Muscle of arm (tissue), 14 donors: ENCODE data around the gene AMER1. TPM values are rescaled to one million over a fixed set of nuclear protein-coding genes. Genes with fewer than 3 reads are reported as not detected.
"Not testable (repeated sequence)": the region's sequence is repeated elsewhere in the genome, so short reads cannot be mapped to it uniquely, and the experiment has no call there.

Source experiments
- DNase-seq: peaks from one replicate; pipeline ENCODE4 v3.0.0-alpha.2; 2013
- long read RNA-seq, 11 donors: transcript quantifications; one replicate each; lab custom pipeline, GENCODE V29; 2026
- polyA plus RNA-seq, 12 donors: library from polyadenylated mRNA; unstranded; fragments of 120-200 nt; gene quantifications; one replicate each; pipeline ENCODE4 v1.2.1, GENCODE V29; 2013; ENCODE audit not compliant: insufficient read length in 12 of 12

Gene AMER1
- polyA plus RNA-seq, result 1 to 10 TPM in 11 of 12 donors, not detected in 1; 5.8 to 7.6 (median 6.3) TPM
- long read RNA-seq, donor 1, full-length matches to known transcripts, result 1 of 1 reads
- long read RNA-seq, donor 1, partial matches to known transcripts, result 0 of 1 reads
- long read RNA-seq, donor 1, other reads (novel, unspliced or antisense), result 0 of 1 reads
- long read RNA-seq, donor 2, full-length matches to known transcripts, result 2 of 2 reads
- long read RNA-seq, donor 2, partial matches to known transcripts, result 0 of 2 reads
- long read RNA-seq, donor 2, other reads (novel, unspliced or antisense), result 0 of 2 reads
- long read RNA-seq, donor 3, result 0 reads
- long read RNA-seq, donor 4, full-length matches to known transcripts, result 1 of 1 reads
- long read RNA-seq, donor 4, partial matches to known transcripts, result 0 of 1 reads
- long read RNA-seq, donor 4, other reads (novel, unspliced or antisense), result 0 of 1 reads
- long read RNA-seq, donor 5, full-length matches to known transcripts, result 4 of 4 reads
- long read RNA-seq, donor 5, partial matches to known transcripts, result 0 of 4 reads
- long read RNA-seq, donor 5, other reads (novel, unspliced or antisense), result 0 of 4 reads
- long read RNA-seq, donor 6, full-length matches to known transcripts, result 1 of 1 reads
- long read RNA-seq, donor 6, partial matches to known transcripts, result 0 of 1 reads
- long read RNA-seq, donor 6, other reads (novel, unspliced or antisense), result 0 of 1 reads
- long read RNA-seq, donor 7, result 0 reads
- long read RNA-seq, donor 8, full-length matches to known transcripts, result 2 of 2 reads
- long read RNA-seq, donor 8, partial matches to known transcripts, result 0 of 2 reads
- long read RNA-seq, donor 8, other reads (novel, unspliced or antisense), result 0 of 2 reads
- long read RNA-seq, donor 9, full-length matches to known transcripts, result 3 of 3 reads
- long read RNA-seq, donor 9, partial matches to known transcripts, result 0 of 3 reads
- long read RNA-seq, donor 9, other reads (novel, unspliced or antisense), result 0 of 3 reads
- long read RNA-seq, donor 10, full-length matches to known transcripts, result 3 of 3 reads
- long read RNA-seq, donor 10, partial matches to known transcripts, result 0 of 3 reads
- long read RNA-seq, donor 10, other reads (novel, unspliced or antisense), result 0 of 3 reads
- long read RNA-seq, donor 11, full-length matches to known transcripts, result 1 of 1 reads
- long read RNA-seq, donor 11, partial matches to known transcripts, result 0 of 1 reads
- long read RNA-seq, donor 11, other reads (novel, unspliced or antisense), result 0 of 1 reads

DNA sequence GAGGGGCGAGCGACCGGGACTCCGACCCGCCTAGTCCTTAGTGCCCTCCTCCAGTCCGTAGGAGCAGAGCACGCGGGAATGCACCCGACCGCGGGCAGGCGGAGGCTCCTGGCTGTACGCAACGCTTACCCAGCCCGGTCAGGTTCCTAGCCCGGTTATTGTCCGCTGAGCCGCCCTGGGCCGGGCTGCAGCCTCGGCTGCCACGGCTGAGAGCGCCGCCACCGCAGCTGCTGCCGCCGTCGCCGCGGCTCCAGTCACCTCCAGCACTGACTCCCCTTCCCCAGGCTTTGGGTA is at the start of gene AMER1:
AMER1 (minus strand) TSS at position 268 of the 294 bp plus-strand sequence. CDS start 12,422 bp downstream, outside the sequence.
- no peak for DNase-seq

DNA sequence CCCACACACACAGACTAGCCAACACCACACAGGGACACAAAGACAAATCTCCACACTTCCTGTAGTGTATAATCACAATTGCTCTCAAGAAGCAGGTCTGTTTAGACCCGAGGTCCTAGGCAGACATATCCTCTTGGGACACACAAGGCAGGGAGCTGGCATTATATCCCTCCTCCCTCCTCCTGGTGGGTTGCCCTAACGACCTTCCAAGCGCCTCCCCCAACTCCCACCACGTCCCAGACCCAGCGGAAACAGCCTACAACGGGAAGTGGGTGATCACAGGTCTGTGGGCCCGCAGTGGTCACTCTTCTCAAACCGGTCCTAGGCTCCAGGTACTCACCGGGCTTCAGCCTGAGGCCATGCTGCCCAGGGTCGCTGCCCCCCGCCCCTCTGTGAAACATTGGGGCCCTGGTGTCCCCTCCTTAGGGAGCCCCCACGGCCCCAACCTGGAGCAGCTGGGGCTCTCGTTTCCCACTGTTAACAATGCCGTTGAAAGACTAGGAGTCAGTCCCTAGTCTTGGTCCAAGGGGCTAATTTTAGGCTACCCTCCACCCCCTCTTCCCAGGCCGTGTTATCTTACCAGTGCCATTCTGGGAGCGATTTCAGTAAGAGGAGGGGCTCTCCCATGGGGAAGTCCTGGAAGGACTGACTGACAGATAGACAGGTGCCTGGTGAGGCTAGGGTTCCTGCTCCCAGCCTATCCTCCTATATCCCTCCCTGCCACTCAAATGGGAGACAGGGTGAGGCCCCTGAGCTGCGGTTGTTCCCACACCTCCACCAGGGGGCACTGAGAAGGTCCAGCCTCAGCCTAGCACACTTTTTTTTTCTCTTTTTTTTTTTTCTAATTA is 24.8 kb upstream of the AMER1 start, which contains the start of gene ASB12:
ASB12 (minus strand) TSS at position 485 of the 848 bp plus-strand sequence. CDS start 4,957 bp downstream, outside the sequence.
- no peak for DNase-seq

DNA sequence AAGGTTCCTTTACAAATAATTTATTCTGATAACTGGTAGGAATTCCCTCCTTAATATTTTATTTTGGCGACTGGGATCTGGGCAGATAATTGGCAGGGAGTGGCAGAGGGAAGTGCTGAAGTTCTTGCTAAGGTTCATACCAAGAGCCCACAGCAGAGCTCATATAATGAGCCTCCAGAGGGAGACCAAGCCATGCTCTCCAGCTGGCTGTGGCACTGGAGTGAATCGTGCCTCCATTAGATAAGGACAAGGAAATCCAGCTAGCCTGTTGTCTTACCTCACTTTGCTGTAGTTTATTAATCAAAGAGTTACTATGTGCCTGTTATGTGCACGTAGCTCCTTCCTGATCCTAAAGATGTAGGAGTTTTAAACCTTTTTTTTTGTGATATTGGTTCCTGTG is 23.6 kb upstream of the AMER1 start:
- no peak for DNase-seq

DNA sequence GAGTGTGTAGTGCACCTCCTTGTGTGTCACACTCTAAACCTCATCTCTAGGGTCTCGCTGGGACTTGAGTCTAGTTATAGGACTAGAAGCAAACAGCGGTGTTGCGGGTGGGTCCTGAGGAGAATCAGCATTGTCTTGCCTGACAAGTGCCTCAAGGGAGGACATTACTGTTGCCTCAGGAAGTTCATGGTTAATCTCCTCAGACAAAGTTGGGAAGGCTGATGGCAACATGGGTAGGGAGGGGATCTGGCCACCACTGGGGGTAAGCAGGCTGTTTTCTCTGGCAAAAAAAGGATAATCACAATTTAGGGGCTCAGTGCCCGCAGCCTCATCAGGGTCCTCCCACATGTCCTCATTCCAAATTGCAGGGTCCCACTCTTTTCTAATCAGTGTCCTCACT is 12.5 kb upstream of the AMER1 start:
- DNase-seq, result no peak

DNA sequence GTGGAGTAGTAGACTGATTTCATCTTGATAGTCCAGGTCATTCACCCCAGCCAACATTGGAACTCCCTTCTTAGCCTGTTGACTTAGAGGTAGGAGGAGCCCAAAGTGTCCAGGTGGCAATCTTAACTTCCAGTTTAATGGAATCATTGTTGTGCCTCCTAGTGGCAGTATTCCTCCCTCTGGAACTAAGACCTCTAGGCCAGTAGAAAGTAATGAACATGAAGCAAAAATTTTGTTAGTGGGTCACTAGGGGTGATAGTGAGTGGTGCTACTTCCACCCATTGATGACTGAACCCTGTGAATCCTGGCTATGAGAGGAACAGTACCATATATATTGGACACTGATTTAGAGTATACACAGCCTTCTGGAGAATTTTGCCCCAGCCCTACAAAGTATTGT is 8.5 kb upstream of the AMER1 start:
- DNase-seq, result not testable (repeated sequence)

DNA sequence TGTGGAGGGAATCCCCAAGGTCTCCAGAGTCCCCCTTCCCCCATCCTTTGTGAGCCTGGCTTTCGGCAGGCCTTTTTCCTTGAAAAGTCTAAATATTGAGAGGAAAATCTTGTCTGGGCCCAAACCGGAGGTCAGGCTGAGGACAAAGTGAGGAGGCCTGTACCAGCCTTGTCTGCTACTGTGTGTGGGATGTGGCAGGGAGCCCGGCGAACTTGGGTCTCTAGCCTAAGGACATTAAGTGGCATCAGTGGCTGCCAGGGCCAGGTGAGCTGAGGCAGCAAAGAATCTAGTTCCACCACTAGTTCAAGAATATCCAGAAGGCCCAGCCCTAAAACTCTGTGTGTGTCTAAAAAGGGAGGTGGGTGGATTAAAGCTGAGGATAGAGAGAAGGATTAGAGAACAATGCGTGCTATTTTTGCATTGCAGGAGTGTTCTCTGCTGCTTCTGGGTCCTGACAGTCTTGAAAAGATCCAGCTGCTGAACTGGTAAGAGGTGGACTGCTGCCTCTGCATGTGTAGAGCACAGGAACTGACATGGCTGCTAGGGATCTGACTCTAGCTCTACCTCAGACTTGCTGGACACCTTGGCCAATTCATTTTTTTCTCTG is 1.2 kb upstream of the AMER1 start:
- DNase-seq, result no peak

DNA sequence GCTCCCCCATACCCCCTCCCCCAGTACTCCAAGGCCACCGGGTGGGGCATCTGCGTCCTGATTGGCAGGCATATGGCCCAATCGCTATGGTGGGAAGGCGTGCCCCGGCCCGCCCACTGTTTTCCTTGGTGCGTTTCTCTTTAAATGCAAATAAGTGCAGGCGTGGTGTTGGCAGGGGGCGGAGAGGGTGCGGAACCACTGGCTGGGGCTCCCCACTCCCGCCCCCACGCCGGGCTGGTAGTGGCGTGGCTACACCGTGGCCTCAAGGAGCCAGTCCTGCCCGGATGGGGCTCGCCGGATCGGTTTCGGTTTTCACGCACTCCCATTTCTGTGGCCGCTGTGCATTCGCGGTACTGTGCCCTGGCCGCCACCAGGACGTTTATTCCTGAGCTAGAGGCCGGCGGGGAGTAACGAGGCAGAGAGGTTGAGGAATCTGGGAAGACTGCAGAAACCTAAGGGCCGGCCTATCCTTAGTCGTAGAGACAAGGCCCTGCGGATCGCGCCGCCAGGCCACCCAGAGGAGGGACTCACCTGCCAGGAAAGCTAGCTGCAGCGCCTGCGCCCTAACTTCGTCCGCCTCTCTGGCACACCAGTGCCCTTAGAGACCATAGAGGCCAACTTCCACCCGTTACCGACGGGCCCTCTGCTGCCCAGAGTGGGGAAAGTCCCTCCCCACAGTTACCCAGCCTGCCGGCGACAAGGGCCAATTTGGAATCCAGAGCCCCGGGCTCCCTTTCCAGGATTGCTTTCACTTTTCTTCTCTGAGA is 410 bp upstream of the AMER1 start:
- peak; percentile 92 for DNase-seq

DNA sequence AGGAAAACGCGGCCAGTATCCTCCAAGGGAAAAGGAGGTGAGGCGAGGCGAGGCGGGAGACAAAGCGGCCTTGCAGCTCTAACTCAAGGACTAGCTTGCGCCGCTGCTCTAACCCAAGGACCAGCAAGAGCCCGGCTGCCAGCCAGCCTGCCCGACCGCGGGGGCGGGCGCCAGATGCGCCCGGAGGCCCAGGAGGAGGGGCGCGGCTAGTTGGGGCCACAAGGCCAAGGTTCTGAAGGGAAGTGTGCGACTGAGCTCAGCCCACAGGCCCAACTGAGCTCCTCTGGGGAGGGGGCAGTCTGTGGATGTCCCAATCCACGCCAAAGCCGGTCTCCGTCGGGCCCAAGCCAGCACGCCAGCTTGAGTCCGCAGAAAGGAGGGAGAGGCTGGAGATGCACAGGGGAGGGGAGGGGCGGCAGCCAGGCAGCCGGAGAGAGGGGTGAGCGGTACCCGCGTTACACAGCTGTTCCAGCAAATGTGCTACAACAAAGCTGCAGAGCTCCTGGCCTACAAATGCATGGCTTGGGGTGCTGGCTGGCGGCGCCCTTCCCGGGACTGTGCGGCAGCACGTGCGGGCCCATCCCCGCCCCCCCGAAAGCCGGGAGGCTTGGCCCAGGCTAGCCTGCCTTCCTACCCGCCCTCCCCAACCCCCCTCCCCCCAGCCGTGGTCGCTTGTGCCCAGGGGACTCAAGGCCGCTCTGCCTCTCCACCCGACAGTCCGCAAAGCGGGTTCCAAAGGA is 637 bp downstream of the AMER1 start:
- DNase-seq, result peak; percentile 25

DNA sequence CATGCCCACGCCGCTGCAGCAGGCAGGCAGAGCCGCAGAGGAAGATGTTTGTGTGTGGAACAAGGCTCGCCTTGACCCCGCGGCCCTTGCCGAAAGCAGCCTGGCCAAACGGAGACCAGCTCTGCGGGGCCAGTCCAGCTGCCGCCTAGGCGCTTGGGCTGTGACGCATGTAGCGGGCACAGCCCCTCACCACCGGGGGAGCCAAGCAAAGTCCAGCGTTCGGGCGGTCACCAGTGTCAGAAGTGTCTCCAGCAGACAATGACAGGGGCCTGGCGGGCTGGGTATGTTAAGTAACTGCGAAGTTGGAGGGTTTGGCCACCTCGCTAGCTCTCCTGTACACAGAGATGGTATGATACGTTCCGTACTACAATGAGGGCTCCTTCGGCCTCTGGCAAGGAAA is 1.3 kb downstream of the AMER1 start:
- DNase-seq, result peak; percentile 5

DNA sequence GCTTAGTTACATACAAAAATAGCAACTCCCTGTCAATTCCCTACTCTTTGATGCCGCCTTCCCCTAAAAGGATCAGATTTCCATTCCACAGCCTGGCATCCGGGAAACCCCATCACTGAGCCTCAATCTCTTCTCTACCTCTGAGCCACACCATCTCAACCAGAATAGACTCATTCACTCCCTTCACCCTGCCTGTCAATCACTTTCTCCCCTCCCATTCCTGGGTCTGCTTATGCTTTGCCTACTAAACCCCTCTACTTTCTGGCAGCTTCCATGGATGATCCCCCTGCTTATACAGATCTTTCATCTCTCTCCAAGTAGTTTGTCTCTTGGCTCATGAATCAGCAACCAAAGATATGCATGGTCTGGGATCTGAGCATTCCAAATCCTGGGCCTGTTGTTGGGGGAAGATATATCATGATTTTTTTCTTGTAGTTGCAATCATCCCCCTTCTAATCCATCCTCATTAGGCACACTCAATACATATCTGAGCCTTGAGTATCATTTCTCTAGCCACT is 2.6 kb downstream of the AMER1 start:
- DNase-seq, result no peak

DNA sequence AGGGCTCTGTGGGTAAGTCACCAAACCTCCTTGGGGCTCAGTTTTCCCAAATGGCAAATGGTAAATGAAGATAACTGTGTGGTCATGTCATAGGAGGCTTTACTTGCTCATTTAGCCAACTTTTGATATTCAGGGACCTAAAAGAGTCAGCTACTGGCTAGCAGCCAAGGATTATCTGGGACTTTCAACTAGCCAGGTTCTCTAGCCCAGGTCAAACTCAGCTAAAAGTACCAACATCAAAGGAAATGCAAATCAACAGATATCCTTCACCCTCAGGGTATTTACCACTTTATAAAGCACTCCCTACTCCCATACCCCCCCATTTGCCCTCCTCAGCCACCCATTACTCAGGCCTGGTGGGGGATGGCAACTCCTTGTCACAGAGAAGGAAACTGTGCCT is 7.5 kb downstream of the AMER1 start:
- no peak for DNase-seq

DNA sequence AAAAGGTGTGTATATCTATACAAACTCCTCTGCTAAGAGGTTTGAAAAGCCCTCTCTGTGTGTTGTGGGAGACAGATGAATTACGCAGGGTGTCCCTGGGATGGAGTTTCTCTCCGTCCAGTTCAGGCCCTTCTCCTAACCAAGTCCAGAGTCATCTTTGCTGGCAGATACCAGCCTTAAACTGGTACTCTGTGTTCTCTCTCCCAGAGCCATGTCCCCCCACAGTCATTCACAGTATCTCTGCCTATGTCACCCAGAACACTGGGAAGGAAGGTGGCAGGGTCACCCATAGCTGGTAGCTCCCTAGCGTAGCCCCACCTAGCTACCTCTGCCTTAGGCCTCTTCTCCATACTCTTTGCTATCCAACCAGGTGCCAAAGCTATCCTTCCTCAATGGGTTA is 8.9 kb downstream of the AMER1 start:
- no peak for DNase-seq

DNA sequence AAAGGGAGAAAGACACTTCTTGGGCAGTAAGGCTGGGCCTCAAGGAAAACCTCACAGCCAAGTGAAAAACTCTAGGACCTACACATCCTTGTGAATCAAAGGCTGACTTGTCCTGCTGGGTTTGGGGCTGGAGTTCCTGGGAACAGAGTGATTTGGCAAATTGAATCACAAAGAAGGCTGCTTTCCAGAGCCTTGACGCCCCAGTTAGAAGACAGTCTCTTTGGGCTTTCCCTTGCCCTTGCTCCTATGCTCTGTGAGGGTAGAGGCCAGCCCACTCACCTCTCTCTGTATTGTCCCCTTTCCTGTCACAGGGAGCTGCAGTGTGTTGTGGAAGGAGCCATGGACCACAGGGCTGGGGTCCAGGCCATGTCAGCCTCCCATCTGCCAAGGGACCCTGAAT is 9.6 kb downstream of the AMER1 start:
- DNase-seq, result no peak

DNA sequence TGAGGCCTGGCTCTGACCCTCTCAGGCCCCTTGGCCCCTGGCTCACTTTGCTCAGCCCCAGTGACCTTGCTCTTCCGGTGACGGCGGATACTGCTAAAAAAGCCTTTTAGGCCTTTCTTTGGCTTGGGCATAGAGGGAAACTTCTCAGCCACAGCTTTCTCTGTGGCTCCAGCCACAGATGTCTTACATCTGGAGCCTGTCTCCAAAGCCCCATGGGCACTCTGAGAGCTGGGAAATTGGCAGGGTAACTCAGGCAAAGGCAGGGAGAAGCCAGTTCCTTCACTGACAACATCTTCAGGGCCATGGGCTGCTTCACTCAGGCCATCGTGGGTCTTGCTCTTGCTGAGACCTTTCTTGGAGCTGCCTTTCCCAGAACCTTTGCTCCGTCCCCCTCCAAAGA is 12.8 kb downstream of the AMER1 start:
- no peak for DNase-seq

DNA sequence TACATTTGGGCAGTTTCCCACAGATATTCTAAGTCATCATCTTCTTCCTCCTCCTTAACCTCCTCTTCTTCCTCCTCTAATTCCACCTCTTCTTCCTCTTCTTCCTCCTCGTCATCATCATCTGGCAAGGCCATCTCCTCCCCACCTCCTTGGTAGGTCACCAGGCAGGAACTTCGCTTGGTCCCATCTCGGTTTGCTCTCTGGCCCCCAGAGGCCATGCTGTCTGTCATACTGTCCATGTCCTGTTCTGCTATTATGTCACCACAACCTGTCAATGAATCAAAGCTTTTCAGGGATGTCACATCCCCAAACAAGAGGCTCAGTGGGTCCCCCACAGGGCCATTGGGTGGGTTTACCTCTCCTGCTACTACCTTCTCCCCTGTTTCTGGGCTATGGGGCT is 13.5 kb downstream of the AMER1 start:
- no peak for DNase-seq

DNA sequence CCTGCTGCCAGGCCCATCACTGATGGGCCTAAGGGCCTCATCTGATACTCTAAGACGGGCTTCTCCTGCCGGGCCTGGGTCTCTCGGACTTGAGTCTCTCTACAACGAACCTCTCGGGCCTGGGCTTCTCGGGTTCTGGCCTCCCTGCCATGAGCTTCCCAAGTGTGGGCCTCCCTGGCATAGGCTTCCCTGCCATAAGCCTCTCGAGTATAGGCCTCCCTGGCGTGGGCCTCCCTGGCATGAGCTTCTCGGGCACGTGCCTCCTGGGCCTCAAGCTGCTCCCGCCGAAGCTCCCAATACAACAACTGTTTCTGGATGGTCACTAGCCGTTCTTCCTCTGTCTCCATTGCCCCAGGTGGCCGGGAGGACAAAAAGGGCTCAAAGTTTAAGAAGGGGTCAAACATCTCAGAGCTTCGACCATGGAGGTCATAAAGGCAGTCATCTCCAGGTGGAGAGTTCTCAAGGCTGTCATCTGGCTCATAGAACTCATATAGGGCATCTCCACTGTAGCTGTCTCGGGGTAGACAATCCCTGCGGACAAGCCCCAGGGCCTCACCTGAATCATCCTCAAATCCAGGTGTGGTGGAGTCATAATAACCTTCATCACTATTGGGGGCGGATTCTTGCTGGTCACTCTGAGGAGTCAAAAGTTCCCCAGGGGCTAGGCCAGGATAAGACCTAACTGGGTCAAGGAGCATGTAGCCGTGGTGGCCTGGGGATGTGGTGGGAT is 14.1 kb downstream of the AMER1 start:
- no peak for DNase-seq

DNA sequence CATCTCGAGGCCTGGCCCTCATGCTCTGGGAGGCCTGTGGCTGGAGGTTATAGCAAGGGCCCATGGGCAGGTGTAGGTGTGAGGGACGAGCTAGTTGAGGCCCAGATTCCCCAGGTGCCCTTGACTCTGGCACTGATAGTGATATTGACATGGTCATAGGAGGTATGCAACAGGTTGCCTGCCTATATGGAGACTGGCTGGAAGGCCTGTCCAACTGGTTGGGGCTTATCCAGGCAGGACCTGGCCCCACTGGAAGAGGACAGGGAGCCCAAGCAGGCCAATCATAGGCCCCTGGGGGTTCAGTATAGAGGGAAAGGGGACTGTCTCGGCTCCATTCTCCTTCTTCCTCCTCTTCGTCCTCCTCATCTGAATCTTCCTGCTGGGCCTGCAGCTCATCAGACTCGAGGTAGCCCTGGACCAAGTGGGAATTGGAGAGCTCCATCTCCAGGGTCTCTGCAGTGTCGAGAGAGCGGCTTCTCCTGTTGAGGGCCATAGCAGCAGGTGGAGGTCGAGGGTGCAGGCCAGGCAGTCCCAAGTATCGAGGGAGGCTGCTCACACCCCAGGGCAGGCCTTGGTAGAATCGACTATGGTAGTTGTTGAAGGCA is 15.3 kb downstream of the AMER1 start:
- DNase-seq, result no peak

DNA sequence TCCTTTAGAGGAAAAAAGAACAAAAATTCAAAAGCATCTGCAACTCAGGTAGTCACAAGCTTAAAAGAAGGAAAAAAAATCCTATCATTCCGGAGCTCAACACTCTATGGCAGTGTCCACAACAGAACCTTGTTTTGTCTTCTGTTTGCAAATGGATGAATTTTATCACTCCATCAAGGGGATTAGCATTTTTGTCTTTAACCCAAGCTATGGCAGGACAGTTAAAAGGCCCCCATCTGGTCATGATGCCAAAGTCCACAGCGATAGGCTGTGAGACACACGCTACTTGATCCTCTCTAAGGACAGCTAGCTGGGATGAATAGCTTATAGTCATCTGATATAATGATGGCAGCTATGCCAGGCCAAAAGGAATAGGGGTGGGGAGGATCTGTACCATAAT is 16.6 kb downstream of the AMER1 start:
- no peak for DNase-seq
